Endothelial cell of hepatic sinusoid (primary cell): ENCODE measurements around the gene LAMB3.

ENCODE experiments used
- in situ Hi-C: cut with HindIII; loops from 2 replicates; pipeline ENCODE4 v1.10.0; 2017; ENCODE audit warnings: low sequenced_read_pairs

LAMB3 gene

DNA sequence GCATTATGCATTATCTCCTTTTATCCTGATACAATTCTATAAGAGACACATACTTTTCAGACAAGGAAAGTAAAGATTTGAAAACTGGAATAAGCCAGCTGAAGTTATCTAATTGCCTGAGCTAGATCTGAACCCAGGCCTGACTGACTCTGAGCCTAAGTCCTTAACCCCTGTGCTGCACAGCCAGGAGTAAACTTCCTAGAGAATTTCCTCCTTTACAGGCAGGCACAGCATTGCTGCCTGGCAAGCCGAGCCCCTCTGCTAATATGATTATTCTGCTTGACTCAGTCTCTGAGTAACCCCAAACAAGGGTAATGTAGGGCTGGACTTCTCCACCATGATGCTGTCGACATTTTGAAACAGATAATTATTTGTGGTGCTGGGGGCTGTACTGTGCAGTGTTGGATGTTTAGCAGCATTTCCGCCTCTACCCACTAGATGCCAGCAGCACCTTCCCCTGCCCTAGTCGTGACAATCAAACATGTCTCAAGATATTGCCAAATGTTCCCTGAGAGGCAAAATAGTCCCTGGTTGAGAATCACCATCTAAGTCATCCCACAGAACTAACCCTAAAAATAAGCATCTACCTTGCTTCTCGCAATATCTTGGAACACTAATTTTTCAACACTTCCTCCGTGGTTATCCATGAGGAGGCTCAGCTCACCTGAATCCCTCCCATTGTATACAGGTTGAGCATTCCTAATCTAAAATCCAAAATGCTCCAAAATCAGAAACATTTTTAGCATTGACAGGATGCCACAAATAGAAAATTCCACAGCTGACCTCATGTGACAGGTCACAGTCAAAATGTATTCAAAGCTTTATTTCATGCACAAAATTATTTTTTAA, 50.2 kb downstream of the LAMB3 start:
- in situ Hi-C loops = no loop called here

DNA sequence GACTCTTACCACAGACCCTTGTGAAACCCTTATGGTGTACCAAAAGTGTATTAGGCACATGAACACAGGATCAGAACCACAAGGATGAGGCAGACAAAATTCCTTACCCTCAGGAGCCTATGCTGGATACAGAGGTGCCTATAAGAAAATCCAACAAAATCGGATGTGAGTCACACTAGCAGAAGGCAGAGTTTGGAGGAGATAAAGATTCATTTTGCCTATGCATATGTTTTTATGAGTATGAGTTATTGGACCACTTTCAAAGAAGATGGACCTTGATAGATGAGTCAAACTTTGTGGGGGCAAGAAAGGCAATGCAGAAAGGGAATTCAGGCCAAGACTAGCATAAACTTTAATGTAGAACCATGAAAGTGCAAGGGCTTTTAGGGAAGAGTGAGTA, 51.7 kb downstream of the LAMB3 start:
- in situ Hi-C loops = no loop called here

GRCh38 chr1:209598227-209598626, 54.0 kb downstream of the LAMB3 start:
- in situ Hi-C loops = no loop called here

DNA sequence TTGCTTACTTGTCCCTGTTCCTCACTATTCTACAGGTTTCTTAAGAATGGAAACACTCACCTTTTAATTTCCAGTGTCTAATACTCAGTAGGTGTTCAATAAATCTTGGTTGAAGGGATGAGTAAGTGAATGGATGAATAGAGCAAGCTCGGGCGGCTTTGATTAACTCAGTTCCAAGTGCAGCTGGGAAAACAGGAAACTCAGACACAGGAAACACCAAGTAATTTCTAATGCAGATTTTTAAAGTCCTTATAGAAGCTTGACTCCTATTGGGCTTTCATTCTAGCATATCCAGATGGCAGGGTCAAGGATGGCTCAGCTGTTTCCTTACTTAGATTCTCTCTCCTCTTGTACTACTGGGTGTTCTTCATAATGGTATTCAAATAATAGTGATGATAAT, 54.7 kb downstream of the LAMB3 start:
- in situ Hi-C loops = no loop called here

DNA sequence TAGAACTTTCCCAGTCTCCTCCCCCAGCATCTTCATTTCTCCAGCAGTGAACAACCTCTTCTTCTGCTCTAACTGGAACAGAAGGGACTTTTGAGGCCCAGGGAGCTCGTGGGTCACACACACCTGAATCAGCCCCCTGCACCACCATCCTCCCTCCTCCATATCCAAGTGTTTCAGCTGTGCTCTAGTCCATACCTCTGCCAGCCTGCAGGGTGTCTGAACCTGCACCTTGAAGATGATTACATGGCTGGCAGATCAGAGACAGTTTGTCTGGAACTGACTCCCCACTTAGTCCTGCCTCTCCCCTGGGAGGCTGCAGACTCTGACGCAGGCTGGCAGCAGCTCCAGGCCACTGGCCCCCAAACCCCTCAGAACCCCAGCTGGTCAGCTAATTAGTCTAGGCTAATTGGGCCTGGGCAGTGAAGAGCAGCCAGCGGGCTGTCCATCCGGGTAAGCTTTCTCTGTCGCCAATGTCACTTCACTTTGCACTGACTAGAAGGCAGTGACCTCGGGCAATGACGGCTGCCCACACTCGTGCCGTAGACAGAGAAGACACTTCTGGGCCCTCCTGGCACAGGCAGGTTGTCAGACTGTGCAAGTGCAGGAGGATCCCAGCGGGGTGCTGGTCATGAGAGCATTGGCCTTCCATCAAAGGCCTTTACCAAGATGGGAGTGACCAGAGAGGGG, 56.5 kb downstream of the LAMB3 start:
- in situ Hi-C loops = no loop called here

- in situ Hi-C loops = no loop called here
Measured at GRCh38 chr1:209595028-209595427, 57.2 kb downstream of the LAMB3 start.

DNA sequence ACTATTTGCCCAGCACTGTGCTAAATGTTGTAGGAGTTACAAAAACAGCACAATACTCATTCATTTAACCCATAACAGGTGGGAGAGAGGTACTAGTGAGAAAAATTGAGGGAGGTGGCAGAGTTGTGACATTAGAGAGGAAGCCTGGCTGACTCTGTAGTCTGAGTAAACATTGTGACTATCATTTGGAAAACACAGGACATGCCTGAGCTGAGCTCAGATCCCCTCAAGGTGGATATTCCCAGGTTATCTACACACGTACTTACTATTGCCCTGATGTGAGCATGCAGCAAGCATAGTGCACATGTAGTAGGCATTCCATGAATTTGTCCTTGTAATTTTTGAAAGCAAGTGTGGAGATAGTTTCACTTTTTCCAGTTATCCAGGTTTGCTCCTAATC, 57.8 kb downstream of the LAMB3 start:
- in situ Hi-C loops = no loop called here

- in situ Hi-C loops = no loop called here
Measured at GRCh38 chr1:209593747-209594146, 58.5 kb downstream of the LAMB3 start.

GRCh38 chr1:209590405-209590804, 61.8 kb downstream of the LAMB3 start:
- in situ Hi-C loops = no loop called here

GRCh38 chr1:209589863-209590262, 62.4 kb downstream of the LAMB3 start:
- in situ Hi-C loops = no loop called here

- in situ Hi-C loops = no loop called here
Measured at GRCh38 chr1:209589440-209589839, 62.8 kb downstream of the LAMB3 start.

GRCh38 chr1:209587789-209588188, 64.4 kb downstream of the LAMB3 start:
- in situ Hi-C loops = no loop called here

DNA sequence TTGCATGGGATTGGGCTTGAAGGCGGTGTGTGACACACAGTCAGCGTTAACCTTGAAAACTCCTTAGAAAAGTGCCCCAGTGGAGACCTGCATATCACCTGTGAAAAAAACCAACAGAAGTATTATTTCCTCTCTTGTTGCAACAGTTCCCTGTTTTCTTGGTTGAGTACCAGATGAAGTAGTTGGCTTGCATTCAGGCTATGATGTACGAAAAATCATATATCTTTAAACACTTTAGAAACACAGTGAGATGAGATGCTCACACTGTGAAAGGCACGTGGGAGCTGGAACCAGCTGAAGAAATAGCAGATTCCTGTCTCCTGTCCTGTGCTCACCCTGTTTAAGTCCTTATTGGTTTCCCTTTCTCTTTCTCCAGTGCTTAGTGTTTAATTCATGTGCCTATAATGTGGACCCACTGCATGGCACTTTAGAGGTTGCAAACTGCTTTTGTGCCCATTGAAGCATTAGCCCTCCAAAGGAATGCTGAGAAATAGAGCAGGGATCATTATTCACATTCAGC, 65.9 kb downstream of the LAMB3 start:
- in situ Hi-C loops = no loop called here

GRCh38 chr1:209585672-209586071, 66.6 kb downstream of the LAMB3 start:
- in situ Hi-C loops = no loop called here

DNA sequence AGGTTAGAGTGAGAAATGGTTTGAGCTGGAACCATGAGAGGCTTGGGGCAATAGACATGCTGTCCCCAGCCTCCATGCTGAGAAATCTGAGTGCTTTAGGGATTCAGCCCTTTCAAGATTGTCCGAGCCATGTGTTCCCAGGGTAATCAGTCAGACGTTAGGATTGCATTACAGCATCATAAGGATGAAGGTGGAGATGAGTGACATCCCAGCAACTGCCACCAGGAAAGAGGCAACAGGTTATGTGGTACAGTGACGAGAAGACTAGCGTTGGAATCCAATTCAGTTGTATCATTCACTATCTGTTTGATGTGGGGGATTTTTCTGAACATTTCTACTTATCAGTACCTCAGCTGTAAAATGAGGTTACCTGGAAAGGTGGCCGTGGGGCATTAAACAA, 67.0 kb downstream of the LAMB3 start:
- in situ Hi-C loops = no loop called here

GRCh38 chr1:209584231-209584672, 68.0 kb downstream of the LAMB3 start:
- in situ Hi-C loops = no loop called here

GRCh38 chr1:209583408-209583807, 68.8 kb downstream of the LAMB3 start, which contains the start of gene CAMK1G:
CAMK1G (plus strand) TSS chr1:209583714; CDS start chr1:209594984, 11,270 bp downstream.
- in situ Hi-C loops = no loop called here

GRCh38 chr1:209580577-209580976, 71.6 kb downstream of the LAMB3 start:
- in situ Hi-C loops = no loop called here

GRCh38 chr1:209577346-209577745, 74.9 kb downstream of the LAMB3 start:
- in situ Hi-C loops = no loop called here

DNA sequence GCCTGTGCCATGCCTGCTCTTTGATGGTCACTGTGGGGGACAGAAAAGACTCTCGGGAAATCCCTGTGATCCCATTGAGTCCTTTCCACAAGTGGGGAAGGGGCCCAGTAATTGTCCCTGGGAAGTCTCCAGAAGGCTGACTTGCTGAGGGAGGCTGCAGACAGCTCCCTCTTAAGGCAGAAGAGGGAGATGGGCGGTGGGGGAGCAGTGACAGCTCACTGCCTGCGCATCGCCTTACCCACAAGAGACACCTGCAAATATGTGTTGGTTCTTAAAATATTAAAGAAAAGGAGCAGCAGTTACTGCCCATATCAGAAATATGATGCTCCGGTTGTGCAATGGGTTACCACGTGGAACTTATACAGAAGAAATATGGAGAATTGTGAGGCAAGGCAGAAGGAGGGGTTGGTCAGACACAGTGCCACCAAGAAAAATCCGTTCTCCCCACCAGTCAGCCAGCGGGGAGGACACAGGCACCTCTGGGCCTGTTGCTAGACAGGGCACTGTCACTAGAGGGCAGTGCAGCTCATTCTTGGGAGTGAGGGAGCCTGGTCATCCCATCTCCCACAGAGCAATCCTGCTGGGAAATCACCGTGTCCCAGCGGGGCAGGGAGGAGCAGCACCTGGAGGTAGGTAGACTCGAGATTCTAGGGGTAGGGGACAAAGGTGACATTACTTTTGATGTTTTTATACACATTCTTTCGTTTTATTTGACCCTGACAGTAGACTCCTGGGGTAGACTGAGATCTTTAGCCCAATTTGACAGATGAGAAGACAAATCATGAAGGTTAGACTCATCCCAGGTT, 75.6 kb downstream of the LAMB3 start:
- in situ Hi-C loops = no loop called here

GRCh38 chr1:209570743-209571142, 81.5 kb downstream of the LAMB3 start:
- in situ Hi-C loops = no loop called here
